Type B pancreatic cell (in vitro differentiated cells): Measurements from ENCODE around the gene SPOP. TPM values are rescaled to one million over a fixed set of nuclear protein-coding genes. Genes with fewer than 3 reads are reported as not detected.

Experiments used
- DNase-seq: peaks from one replicate; pipeline ENCODE4 v3.0.0; 2021; ENCODE audit warnings: mixed read lengths; ENCODE audit not compliant: unreplicated experiment; ENCODE audit errors: extremely low spot score
- H3K27ac Mint-ChIP-seq: 2 replicates; pipeline ENCODE4 v1.8.0; 2021; ENCODE audit warnings: mild to moderate bottlenecking, mixed read lengths
- H3K27me3 Mint-ChIP-seq: 2 replicates; pipeline ENCODE4 v1.8.0; 2021; ENCODE audit warnings: mixed read lengths
- H3K36me3 Mint-ChIP-seq: 2 replicates; pipeline ENCODE4 v1.8.0; 2021; ENCODE audit warnings: mixed read lengths
- H3K4me1 Mint-ChIP-seq: one replicate; pipeline ENCODE4 v1.8.0; 2021; ENCODE audit warnings: mixed read lengths; ENCODE audit not compliant: unreplicated experiment
- H3K4me3 Mint-ChIP-seq: 2 replicates; pipeline ENCODE4 v1.8.0; 2021; ENCODE audit warnings: mild to moderate bottlenecking, mixed read lengths
- H3K9me3 Mint-ChIP-seq: 2 replicates; pipeline ENCODE4 v1.8.0; 2021; ENCODE audit warnings: mixed read lengths
- CTCF ChIP-seq: fragments of 200-600 bp; sonication (generic); conservative IDR thresholded peaks from 2 replicates; pipeline ENCODE4 v1.5.0; 2021; ENCODE audit warnings: antibody characterized with exemption, mild to moderate bottlenecking
- total RNA-seq: library from RNA; stranded (reverse); gene quantifications from 2 replicates; pipeline ENCODE4 v1.2.1, GENCODE V29; 2021; ENCODE audit warnings: low replicate concordance

The SPOP gene
- total RNA-seq, 1 donor from 2014 or later = 67.7 TPM

GRCh38 chr17:49634485-49634860 is 43.4 kb downstream of the SPOP start:
- Mint-ChIP-seq H3K4me1 (peaks cover 30% of the 10 kb centered on the region), H3K9me3 (no peaks in the 10 kb centered on the region), H3K27ac (no peak overlapping the region), H3K36me3 (peaks cover 3% of the 10 kb centered on the region), H3K27me3 (no peaks in the 10 kb centered on the region), H3K4me3 (no peak overlapping the region)
- no peak for DNase-seq
- no peak for TF ChIP-seq CTCF

- Mint-ChIP-seq H3K4me1 (peaks cover 30% of the 10 kb centered on the region), H3K27ac (no peak overlapping the region), H3K36me3 (peaks cover 3% of the 10 kb centered on the region), H3K4me3 (no peak overlapping the region), H3K9me3 (no peaks in the 10 kb centered on the region), H3K27me3 (no peaks in the 10 kb centered on the region)
- no peak for DNase-seq
- TF ChIP-seq CTCF = no peak
Observed at GRCh38 chr17:49633762-49634484, 44.0 kb downstream of the SPOP start.

- Mint-ChIP-seq H3K36me3 (peaks cover 3% of the 10 kb centered on the region), H3K9me3 (no peaks in the 10 kb centered on the region), H3K4me1 (peaks cover 30% of the 10 kb centered on the region), H3K4me3 (no peak overlapping the region), H3K27me3 (no peaks in the 10 kb centered on the region), H3K27ac (no peak overlapping the region)
- TF ChIP-seq CTCF = no peak
- DNase-seq = no peak
Observed at GRCh38 chr17:49633250-49633649, 44.6 kb downstream of the SPOP start.

GRCh38 chr17:49632201-49632600 is 45.7 kb downstream of the SPOP start:
- Mint-ChIP-seq H3K27me3 (no peaks in the 10 kb centered on the region), H3K27ac (no peak overlapping the region), H3K9me3 (no peaks in the 10 kb centered on the region), H3K4me3 (no peak overlapping the region), H3K4me1 (peaks cover 37% of the 10 kb centered on the region), H3K36me3 (peaks cover 3% of the 10 kb centered on the region)
- TF ChIP-seq CTCF = no peak
- no peak for DNase-seq

GRCh38 chr17:49631496-49631895 is 46.4 kb downstream of the SPOP start:
- no peak for TF ChIP-seq CTCF
- H3K9me3 Mint-ChIP-seq = no peaks in the 10 kb centered on the region
- H3K27me3 Mint-ChIP-seq = no peaks in the 10 kb centered on the region
- peaks cover 38% of the 10 kb centered on the region for H3K4me1 Mint-ChIP-seq
- H3K36me3 Mint-ChIP-seq = peaks cover 3% of the 10 kb centered on the region
- H3K27ac Mint-ChIP-seq = no peak overlapping the region
- no peak for DNase-seq
- no peak overlapping the region for H3K4me3 Mint-ChIP-seq
